Endothelial cell of umbilical vein (primary cell): Measurements from ENCODE around the gene GPS1.

Source experiments
- CTCF ChIP-seq, 2 donors: IDR thresholded peaks; 1 replicate in 1 of 2; 2 replicates in 1 of 2; pipeline ENCODE4 v1.5.1; 2011; ENCODE audit warnings: low read length in 2 of 2, mild to moderate bottlenecking in 2 of 2, moderate library complexity in 2 of 2, control low read depth in 1 of 2, inconsistent platforms in 1 of 2, low read depth in 1 of 2; ENCODE audit not compliant: insufficient read depth in 1 of 2; ENCODE audit errors: extremely low read depth in 1 of 2
- EZH2 ChIP-seq: IDR thresholded peaks from 2 replicates; pipeline ENCODE4 v1.6.1; 2012; ENCODE audit warnings: borderline replicate concordance, low read depth, mild to moderate bottlenecking, moderate library complexity, low read length, inconsistent platforms; ENCODE audit not compliant: severe bottlenecking
- JUN ChIP-seq: IDR thresholded peaks from 2 replicates; pipeline ENCODE4 v1.6.1; 2011; ENCODE audit warnings: borderline replicate concordance, low read depth; ENCODE audit not compliant: insufficient read length, insufficient read depth
- POLR2A ChIP-seq: IDR thresholded peaks from 2 replicates; pipeline ENCODE4 v1.6.1; 2012; ENCODE audit warnings: low read depth, mild to moderate bottlenecking, control low read depth, low read length
- POLR2AphosphoS5 ChIP-seq: IDR thresholded peaks from 2 replicates; pipeline ENCODE4 v1.6.1; 2012; ENCODE audit warnings: low read depth, mild to moderate bottlenecking, control low read depth, low read length, moderate library complexity; ENCODE audit not compliant: insufficient read depth

- TF ChIP-seq CTCF (IDR thresholded peaks at IDR 0.05; ENCODE audit: extremely low read depth in 1 of 2, insufficient read depth in 1 of 2, low read depth in 1 of 2, low read length in 2 of 2): no peak
- TF ChIP-seq POLR2A: no peak
- no peak for TF ChIP-seq POLR2AphosphoS5
- no peak for TF ChIP-seq EZH2
- TF ChIP-seq JUN: no peak
These were observed 35.5 kb downstream of the GPS1 start for GRCh38 chr17:82086941-82087906.
